Fibroblast of villous mesenchyme (primary cell): ENCODE measurements around the gene AP2A2. TPM values are rescaled to one million over a fixed set of nuclear protein-coding genes. Genes with fewer than 3 reads are reported as not detected.
A peak's percentile ranks its signal among the peaks of the same experiment; 100 is the strongest.

Source experiments
- DNase-seq: peaks from one replicate; pipeline ENCODE4 v3.0.0-alpha.2; 2010; ENCODE audit warnings: low read depth
- H3K4me3 ChIP-seq: 2 replicates; pipeline ENCODE4 v1.5.1; 2011; ENCODE audit warnings: low read depth, mild to moderate bottlenecking, low read length
- CTCF ChIP-seq: IDR thresholded peaks from 2 replicates; pipeline ENCODE4 v1.5.1; 2012; ENCODE audit warnings: low read depth, mild to moderate bottlenecking, low read length; ENCODE audit not compliant: insufficient read depth
- total RNA-seq: library from RNA; depleted of rRNA; stranded (reverse); fragments of >200 nt; gene quantifications from 2 replicates; pipeline ENCODE4 v1.2.3, GENCODE V29; 2012

Gene AP2A2
- total RNA-seq, 1 donor: 53.5 TPM

GRCh38 chr11:924406-925157, 1.1 kb upstream of the AP2A2 start:
- DNase-seq: no peak
- no peak for TF ChIP-seq CTCF
- no peak overlapping the region for H3K4me3 ChIP-seq

GRCh38 chr11:925158-925495, 543 bp upstream of the AP2A2 start:
- peak overlapping the region; percentile 39 for H3K4me3 ChIP-seq
- TF ChIP-seq CTCF: no peak
- DNase-seq: no peak

- peak; percentile 83 for DNase-seq
- TF ChIP-seq CTCF: no peak
- peak overlapping the region; percentile 76 for H3K4me3 ChIP-seq
These were observed 759 bp downstream of the AP2A2 start for GRCh38 chr11:926341-926916.

- DNase-seq: no peak
- TF ChIP-seq CTCF: no peak
- no peak overlapping the region for H3K4me3 ChIP-seq
These were observed 2.2 kb downstream of the AP2A2 start for GRCh38 chr11:927871-928270.

GRCh38 chr11:928786-929185, 3.1 kb downstream of the AP2A2 start:
- no peak overlapping the region for H3K4me3 ChIP-seq
- DNase-seq: no peak
- no peak for TF ChIP-seq CTCF

GRCh38 chr11:929405-929804, 3.7 kb downstream of the AP2A2 start:
- no peak for DNase-seq
- no peak overlapping the region for H3K4me3 ChIP-seq
- TF ChIP-seq CTCF: no peak
